ENCODE data around the gene IRGM. TPM values are rescaled to one million over a fixed set of nuclear protein-coding genes. Genes with fewer than 3 reads are reported as not detected.

Gene IRGM, protein sequence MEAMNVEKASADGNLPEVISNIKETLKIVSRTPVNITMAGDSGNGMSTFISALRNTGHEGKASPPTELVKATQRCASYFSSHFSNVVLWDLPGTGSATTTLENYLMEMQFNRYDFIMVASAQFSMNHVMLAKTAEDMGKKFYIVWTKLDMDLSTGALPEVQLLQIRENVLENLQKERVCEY
- total RNA-seq, result not detected in 2 replicates

DNA sequence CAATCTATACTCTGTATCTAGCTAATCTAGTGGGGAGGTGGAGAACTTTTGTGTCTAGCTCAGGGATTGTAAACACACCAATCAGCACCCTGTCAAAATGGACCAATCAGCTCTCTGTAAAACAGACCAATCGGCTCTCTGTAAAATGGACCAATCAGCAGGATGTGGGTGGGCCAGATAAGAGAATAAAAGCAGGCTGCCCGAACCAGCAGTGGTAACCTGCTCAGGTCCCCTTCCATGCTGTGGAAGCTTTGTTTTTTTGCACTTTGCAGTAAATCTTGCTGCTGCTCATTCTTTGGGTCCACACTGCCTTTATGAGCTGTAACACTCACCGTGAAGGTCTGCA, at the start of gene IRGM:
Gene IRGM, plus strand, starts transcription at position 214 of the 346 bp plus-strand sequence. CDS start 1,603 bp downstream, outside the sequence.

Other genes with a start within 250 kb of the IRGM start
- 68.2 and 86.0 TPM in 2 replicates for gene SYNPO, start 205.9 kb upstream of the IRGM start, total RNA-seq
- 0.54 TPM in 1 of 2 replicates, not detected in the other for gene MYOZ3, start 185.3 kb upstream of the IRGM start, total RNA-seq
- 35.8 and 46.9 TPM in 2 replicates for gene RBM22, start 145.5 kb upstream of the IRGM start, total RNA-seq
- gene DCTN4, start 87.5 kb upstream of the IRGM start, total RNA-seq, result 36.1 and 43.3 TPM in 2 replicates
- gene SMIM3, start 67.8 kb upstream of the IRGM start, total RNA-seq, result 71.0 and 86.1 TPM in 2 replicates
- gene ZNF300, start 58.5 kb downstream of the IRGM start, total RNA-seq, result 4.0 and 4.5 TPM in 2 replicates
- gene GPX3, start 174.1 kb downstream of the IRGM start, total RNA-seq, result 8.9 and 15.9 TPM in 2 replicates
- gene TNIP1, start 234.5 kb downstream of the IRGM start, total RNA-seq, result 61.4 and 100.0 TPM in 2 replicates